ENCODE data around the gene SLC25A10.
A peak's percentile ranks its signal among the peaks of the same experiment; 100 is the strongest.

SLC25A10 gene

GRCh38 chr17:81700353-81701287 lies 11.5 kb upstream of the SLC25A10 start:
- Histone ChIP-seq H3K27me3 (ENCODE audit: low read depth, low read length) (no peaks in the 10 kb centered on the region), H3K4me1 (ENCODE audit: control insufficient read depth in 1 of 2, insufficient read depth in 2 of 2, low read length in 2 of 2) (peaks cover 17 to 32% of the 10 kb centered on the region in 2 donors), H3K27ac (ENCODE audit: low read length) (no peak overlapping the region), H3K9me3 (ENCODE audit: control insufficient read depth in 1 of 2, low read length in 2 of 2) (no peaks in the 10 kb centered on the region), H3K36me3 (ENCODE audit: control insufficient read depth in 1 of 2, insufficient read depth in 2 of 2, low read length in 2 of 2) (peaks cover 16 to 51% of the 10 kb centered on the region in 2 donors), H3K4me3 (ENCODE audit: low read depth in 1 of 2, low read length in 2 of 2) (no peak overlapping the region)

DNA sequence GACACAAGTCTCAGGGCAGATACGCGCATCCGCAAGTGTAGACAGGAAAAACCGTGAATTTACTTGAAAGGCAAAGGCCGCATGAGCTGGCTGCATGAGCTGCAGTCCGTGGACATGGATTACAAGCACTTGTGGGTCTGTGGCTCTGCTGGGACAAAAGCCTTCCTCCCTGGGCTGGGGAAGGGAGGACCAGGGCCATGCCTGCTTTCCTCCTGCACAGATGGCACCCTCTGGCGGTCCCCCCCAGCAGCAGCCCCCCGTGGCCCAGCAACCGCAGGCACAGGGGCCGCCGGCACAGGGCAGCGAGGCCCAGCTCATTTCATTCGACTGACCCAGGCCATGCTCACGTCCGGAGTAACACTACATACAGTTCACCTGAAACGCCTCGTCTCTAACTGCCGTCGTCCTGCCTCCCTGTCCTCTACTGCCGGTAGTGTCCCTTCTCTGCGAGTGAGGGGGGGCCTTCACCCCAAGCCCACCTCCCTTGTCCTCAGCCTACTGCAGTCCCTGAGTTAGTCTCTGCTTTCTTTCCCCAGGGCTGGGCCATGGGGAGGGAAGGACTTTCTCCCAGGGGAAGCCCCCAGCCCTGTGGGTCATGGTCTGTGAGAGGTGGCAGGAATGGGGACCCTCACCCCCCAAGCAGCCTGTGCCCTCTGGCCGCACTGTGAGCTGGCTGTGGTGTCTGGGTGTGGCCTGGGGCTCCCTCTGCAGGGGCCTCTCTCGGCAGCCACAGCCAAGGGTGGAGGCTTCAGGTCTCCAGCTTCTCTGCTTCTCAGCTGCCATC lies 10.6 kb upstream of the SLC25A10 start:
- peaks cover 19 to 51% of the 10 kb centered on the region in 2 donors for H3K36me3 ChIP-seq (ENCODE audit: control insufficient read depth in 1 of 2, insufficient read depth in 2 of 2, low read length in 2 of 2)
- H3K4me3 ChIP-seq (ENCODE audit: low read depth in 1 of 2, low read length in 2 of 2) = peak overlapping the region; percentile 11 to 94
- H3K9me3 ChIP-seq (ENCODE audit: control insufficient read depth in 1 of 2, low read length in 2 of 2) = no peaks in the 10 kb centered on the region
- no peak overlapping the region for H3K27ac ChIP-seq (ENCODE audit: low read length)
- no peaks in the 10 kb centered on the region for H3K27me3 ChIP-seq (ENCODE audit: low read depth, low read length)
- H3K4me1 ChIP-seq (ENCODE audit: control insufficient read depth in 1 of 2, insufficient read depth in 2 of 2, low read length in 2 of 2) = peaks cover 17 to 32% of the 10 kb centered on the region in 2 donors

- Histone ChIP-seq H3K4me3 (ENCODE audit: low read depth in 1 of 2, low read length in 2 of 2) (peak within 1 kb of the TSS; percentile 81 to 94), H3K27me3 (ENCODE audit: low read depth, low read length) (no peaks in the 10 kb centered on the region), H3K36me3 (ENCODE audit: control insufficient read depth in 1 of 2, insufficient read depth in 2 of 2, low read length in 2 of 2) (peaks cover 15 to 51% of the 10 kb centered on the region in 2 donors), H3K9me3 (ENCODE audit: control insufficient read depth in 1 of 2, low read length in 2 of 2) (no peaks in the 10 kb centered on the region), H3K4me1 (ENCODE audit: control insufficient read depth in 1 of 2, insufficient read depth in 2 of 2, low read length in 2 of 2) (peaks cover 17 to 32% of the 10 kb centered on the region in 2 donors), H3K27ac (ENCODE audit: low read length) (peak within 1 kb of the TSS; percentile 96)
Measured at GRCh38 chr17:81702934-81703746, 8.9 kb upstream of the SLC25A10 start, which contains the start of gene MRPL12. MRPL12 (plus strand) TSS chr17:81703367; CDS start chr17:81703502, 135 bp downstream.

DNA sequence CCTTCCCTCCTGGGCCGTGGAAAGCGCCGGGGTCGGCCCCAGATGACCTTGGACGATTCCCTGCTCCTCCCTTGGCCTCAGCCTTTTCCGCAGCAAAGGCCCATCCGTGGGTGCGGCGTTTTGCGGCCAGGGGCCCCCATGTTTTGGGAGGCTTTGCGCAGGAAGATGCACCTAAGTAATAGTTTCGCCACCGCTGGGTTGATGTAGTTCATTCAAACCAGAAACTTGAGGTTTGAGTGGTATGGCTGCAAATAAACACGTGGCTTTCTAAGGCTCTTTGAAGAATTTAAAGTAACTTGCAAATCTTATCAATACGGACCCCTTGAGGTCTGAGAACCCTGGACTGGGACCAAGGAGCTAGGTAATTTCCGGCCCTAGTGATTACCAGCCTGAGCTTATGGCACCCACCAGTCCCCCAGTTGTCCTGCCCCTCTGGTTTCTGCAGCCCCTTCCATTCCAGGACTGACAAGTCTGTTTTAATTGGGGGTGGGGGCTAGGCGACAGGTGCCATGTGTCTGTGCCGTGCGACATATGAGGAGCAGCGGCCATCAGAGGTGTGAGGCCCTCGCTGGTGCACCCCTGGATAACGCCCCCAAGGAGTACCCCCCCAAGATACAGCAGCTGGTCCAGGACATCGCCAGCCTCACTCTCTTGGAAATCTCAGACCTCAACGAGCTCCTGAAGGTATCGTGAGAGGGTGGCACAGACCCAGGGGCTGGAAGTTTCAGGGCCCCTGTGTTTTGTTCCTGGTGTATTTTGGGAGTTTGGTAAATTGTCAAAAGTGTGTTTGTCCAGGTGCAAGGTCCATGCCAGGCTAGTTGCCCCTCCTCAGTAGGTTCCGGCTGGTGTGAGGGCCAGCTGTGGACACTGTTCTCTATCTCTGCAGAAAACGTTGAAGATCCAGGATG lies 8.1 kb upstream of the SLC25A10 start:
- no peaks in the 10 kb centered on the region for H3K9me3 ChIP-seq (ENCODE audit: control insufficient read depth in 1 of 2, low read length in 2 of 2)
- H3K4me1 ChIP-seq (ENCODE audit: control insufficient read depth in 1 of 2, insufficient read depth in 2 of 2, low read length in 2 of 2) = peaks cover 17 to 32% of the 10 kb centered on the region in 2 donors
- peak overlapping the region; percentile 81 to 94 for H3K4me3 ChIP-seq (ENCODE audit: low read depth in 1 of 2, low read length in 2 of 2)
- H3K36me3 ChIP-seq (ENCODE audit: control insufficient read depth in 1 of 2, insufficient read depth in 2 of 2, low read length in 2 of 2) = peaks cover 13 to 44% of the 10 kb centered on the region in 2 donors
- H3K27me3 ChIP-seq (ENCODE audit: low read depth, low read length) = no peaks in the 10 kb centered on the region
- peak overlapping the region; percentile 96 for H3K27ac ChIP-seq (ENCODE audit: low read length)

DNA sequence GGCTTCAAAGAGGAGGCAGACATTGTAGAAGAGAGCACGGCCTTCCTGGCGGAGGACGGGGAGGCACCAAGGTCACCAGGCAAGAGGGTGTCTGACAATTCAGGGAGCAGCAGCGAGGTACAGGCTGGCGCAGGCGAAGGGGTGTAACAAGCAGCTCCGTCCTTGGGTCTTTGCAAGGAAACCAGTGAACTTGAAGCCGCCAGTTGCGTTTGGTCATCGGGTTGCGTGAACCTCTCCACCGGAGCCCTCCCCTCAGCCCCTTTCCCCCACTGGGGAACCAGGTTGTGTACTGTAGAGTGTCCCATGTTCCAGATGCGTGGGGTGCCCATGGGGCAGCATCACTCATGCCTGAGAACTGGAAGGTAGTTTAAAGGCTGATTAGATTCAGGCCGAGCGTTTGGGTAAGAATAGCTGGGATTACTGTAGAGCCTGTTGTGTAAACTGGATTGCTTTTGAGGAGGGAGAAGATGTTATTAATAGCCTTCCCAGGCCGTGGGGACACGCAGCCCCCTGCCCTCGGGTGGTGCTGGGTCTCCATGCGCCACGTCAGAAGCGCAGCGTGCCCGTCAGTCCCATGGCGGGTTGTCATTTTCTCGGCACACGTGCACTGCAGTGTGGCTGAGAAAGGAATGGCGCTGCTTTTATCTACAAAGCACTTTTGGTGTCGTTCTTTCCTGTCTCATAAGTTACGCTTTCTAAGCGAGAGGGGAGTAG lies 6.4 kb upstream of the SLC25A10 start:
- Histone ChIP-seq H3K9me3 (ENCODE audit: control insufficient read depth in 1 of 2, low read length in 2 of 2) (no peaks in the 10 kb centered on the region), H3K36me3 (ENCODE audit: control insufficient read depth in 1 of 2, insufficient read depth in 2 of 2, low read length in 2 of 2) (peaks cover 12 to 34% of the 10 kb centered on the region in 2 donors), H3K27me3 (ENCODE audit: low read depth, low read length) (no peaks in the 10 kb centered on the region), H3K4me3 (ENCODE audit: low read depth in 1 of 2, low read length in 2 of 2) (no peak overlapping the region), H3K27ac (ENCODE audit: low read length) (no peak overlapping the region), H3K4me1 (ENCODE audit: control insufficient read depth in 1 of 2, insufficient read depth in 2 of 2, low read length in 2 of 2) (peaks cover 23 to 36% of the 10 kb centered on the region in 2 donors)

DNA sequence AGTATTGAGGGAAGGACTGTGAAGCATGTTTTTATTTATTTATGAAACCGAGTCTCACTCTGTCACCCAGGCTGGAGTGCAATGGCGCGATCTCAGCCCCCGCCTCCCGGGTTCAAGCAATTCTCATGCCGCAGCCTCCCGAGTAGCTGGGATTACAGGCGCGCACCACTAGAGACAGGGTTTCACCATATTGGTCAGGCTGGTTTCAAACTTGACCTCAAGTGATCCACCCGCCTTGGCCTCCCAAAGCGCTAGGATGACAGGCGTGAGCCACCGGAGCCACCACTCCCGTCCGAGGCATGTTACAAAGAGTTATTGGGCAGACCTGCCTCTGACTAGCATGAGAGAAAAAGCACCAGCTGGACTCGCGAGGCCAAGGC lies 5.9 kb upstream of the SLC25A10 start:
- Histone ChIP-seq H3K9me3 (ENCODE audit: control insufficient read depth in 1 of 2, low read length in 2 of 2) (no peaks in the 10 kb centered on the region), H3K36me3 (ENCODE audit: control insufficient read depth in 1 of 2, insufficient read depth in 2 of 2, low read length in 2 of 2) (peaks cover 7 to 29% of the 10 kb centered on the region in 2 donors), H3K4me1 (ENCODE audit: control insufficient read depth in 1 of 2, insufficient read depth in 2 of 2, low read length in 2 of 2) (peaks cover 26 to 36% of the 10 kb centered on the region in 2 donors), H3K4me3 (ENCODE audit: low read depth in 1 of 2, low read length in 2 of 2) (no peak overlapping the region), H3K27ac (ENCODE audit: low read length) (no peak overlapping the region), H3K27me3 (ENCODE audit: low read depth, low read length) (no peaks in the 10 kb centered on the region)

DNA sequence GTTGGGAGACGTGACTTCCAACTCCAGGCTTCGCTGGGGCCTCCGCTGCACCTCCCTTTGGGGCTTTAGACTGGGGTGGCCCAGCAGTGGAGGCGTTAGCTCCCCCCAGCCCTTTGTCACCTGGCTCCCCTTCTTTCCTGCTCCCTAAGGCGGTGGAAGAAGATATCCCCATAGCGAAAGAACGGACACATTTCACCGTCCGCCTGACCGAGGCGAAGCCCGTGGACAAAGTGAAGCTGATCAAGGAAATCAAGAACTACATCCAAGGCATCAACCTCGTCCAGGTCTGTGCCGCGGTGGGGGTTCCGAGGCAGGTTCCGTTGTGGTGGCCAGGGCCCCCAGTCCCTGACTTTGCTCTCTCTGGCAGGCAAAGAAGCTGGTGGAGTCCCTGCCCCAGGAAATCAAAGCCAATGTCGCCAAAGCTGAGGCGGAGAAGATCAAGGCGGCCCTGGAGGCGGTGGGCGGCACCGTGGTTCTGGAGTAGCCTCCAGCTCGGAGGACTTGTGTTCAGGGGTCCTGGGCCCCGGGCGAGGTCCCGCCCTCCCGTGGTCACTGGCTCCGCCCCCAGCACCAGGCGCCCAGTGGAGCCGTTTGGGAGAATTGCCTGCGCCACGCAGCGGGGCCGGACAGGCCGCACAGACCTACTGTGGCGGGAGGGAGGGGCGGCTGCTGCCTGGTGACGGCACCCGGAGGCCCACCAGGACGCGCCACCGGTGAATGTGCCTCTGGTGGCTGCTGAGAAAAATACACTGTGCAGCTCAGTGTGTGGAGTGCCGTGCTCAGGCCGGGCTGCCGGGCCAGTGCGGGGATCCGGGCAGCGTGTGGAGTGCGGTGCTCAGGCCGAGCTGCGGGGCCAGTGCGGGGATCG lies 5.1 kb upstream of the SLC25A10 start:
- peaks cover 7 to 29% of the 10 kb centered on the region in 2 donors for H3K36me3 ChIP-seq (ENCODE audit: control insufficient read depth in 1 of 2, insufficient read depth in 2 of 2, low read length in 2 of 2)
- H3K4me1 ChIP-seq (ENCODE audit: control insufficient read depth in 1 of 2, insufficient read depth in 2 of 2, low read length in 2 of 2) = peaks cover 22 to 35% of the 10 kb centered on the region in 2 donors
- no peak overlapping the region for H3K27ac ChIP-seq (ENCODE audit: low read length)
- no peaks in the 10 kb centered on the region for H3K27me3 ChIP-seq (ENCODE audit: low read depth, low read length)
- no peak overlapping the region for H3K4me3 ChIP-seq (ENCODE audit: low read depth in 1 of 2, low read length in 2 of 2)
- H3K9me3 ChIP-seq (ENCODE audit: control insufficient read depth in 1 of 2, low read length in 2 of 2) = no peaks in the 10 kb centered on the region

- Histone ChIP-seq H3K27ac (ENCODE audit: low read length) (no peak overlapping the region), H3K4me3 (ENCODE audit: low read depth in 1 of 2, low read length in 2 of 2) (no peak overlapping the region), H3K36me3 (ENCODE audit: control insufficient read depth in 1 of 2, insufficient read depth in 2 of 2, low read length in 2 of 2) (peaks cover 7 to 29% of the 10 kb centered on the region in 2 donors), H3K9me3 (ENCODE audit: control insufficient read depth in 1 of 2, low read length in 2 of 2) (no peaks in the 10 kb centered on the region), H3K27me3 (ENCODE audit: low read depth, low read length) (no peaks in the 10 kb centered on the region), H3K4me1 (ENCODE audit: control insufficient read depth in 1 of 2, insufficient read depth in 2 of 2, low read length in 2 of 2) (peaks cover 22 to 34% of the 10 kb centered on the region in 2 donors)
Measured at GRCh38 chr17:81707725-81708646, 4.1 kb upstream of the SLC25A10 start.
